GM12878 (cell line): ENCODE data around the gene MICA.

Experiments
- BHLHE40 ChIP-seq, 2 experiments: fragments of 450-650 bp in 1 of 2; IDR thresholded peaks; 2 replicates each; pipeline ENCODE4 v1.6.1; 2011 to 2017; ENCODE audit warnings: low read depth in 2 of 2, borderline replicate concordance in 1 of 2, improper control_type of control experiment in 1 of 2, low read length in 1 of 2, mild to moderate bottlenecking in 1 of 2
- CTCF ChIP-seq, 3 experiments: IDR thresholded peaks in 2 of 3; conservative IDR thresholded peaks in 1 of 3; 2 replicates each; pipeline ENCODE4 v1.5.1; 2011; ENCODE audit warnings: low read depth in 3 of 3, low read length in 3 of 3, mild to moderate bottlenecking in 3 of 3, control low read depth in 2 of 3, moderate library complexity in 2 of 3, inconsistent platforms in 1 of 3, mixed read lengths in 1 of 3; ENCODE audit not compliant: control insufficient read depth in 2 of 3, insufficient read depth in 1 of 3; ENCODE audit errors: extremely low read depth in 1 of 3
- EP300 ChIP-seq, 2 experiments: fragments of 150-350 bp in 1 of 2; IDR thresholded peaks; 2 replicates each; pipeline ENCODE4 v1.6.1; 2011 to 2012; ENCODE audit warnings: low read depth in 2 of 2, low read length in 2 of 2, borderline replicate concordance in 1 of 2, improper control_type of control experiment in 1 of 2, inconsistent platforms in 1 of 2; ENCODE audit not compliant: control insufficient read depth in 1 of 2
- EZH2 ChIP-seq: IDR thresholded peaks from 2 replicates; pipeline ENCODE4 v1.6.1; 2012; ENCODE audit warnings: low read depth, mild to moderate bottlenecking, control low read depth, inconsistent platforms, low read length, borderline replicate concordance; ENCODE audit not compliant: control insufficient read depth
- FOXK2 ChIP-seq: fragments of 450-650 bp; IDR thresholded peaks from 2 replicates; pipeline ENCODE4 v1.6.1; 2017; ENCODE audit warnings: mild to moderate bottlenecking, moderate library complexity
- NFYB ChIP-seq: IDR thresholded peaks from 2 replicates; pipeline ENCODE4 v1.6.1; 2011; ENCODE audit warnings: low read depth, mild to moderate bottlenecking, low read length, improper control_type of control experiment, moderate library complexity; ENCODE audit not compliant: insufficient read depth
- POLR2AphosphoS5 ChIP-seq: IDR thresholded peaks from 2 replicates; pipeline ENCODE4 v1.6.1; 2011; ENCODE audit warnings: mild to moderate bottlenecking, low read length, inconsistent platforms
- RBBP5 ChIP-seq: fragments of 200-600 bp; sonication (generic); conservative IDR thresholded peaks from 2 replicates; pipeline ENCODE4 v1.6.1; 2016
- SREBF2 ChIP-seq: IDR thresholded peaks from 2 replicates; pipeline ENCODE4 v1.6.1; 2012; ENCODE audit warnings: mild to moderate bottlenecking, low read length
- SUZ12 ChIP-seq: fragments of 200-600 bp; sonication (generic); IDR thresholded peaks from one replicate; pipeline ENCODE4 v1.6.1; 2018; ENCODE audit warnings: antibody characterized with exemption, mild to moderate bottlenecking; ENCODE audit not compliant: unreplicated experiment
- TARDBP ChIP-seq: IDR thresholded peaks from 2 replicates; pipeline ENCODE4 v1.6.1; 2016; ENCODE audit warnings: borderline replicate concordance
- TF ChIP-seq, protein P1 (sequence below): fragments of 150-350 bp; IDR thresholded peaks from 2 replicates; pipeline ENCODE4 v1.6.1; 2014; ENCODE audit warnings: mild to moderate bottlenecking, low read depth, low read length

- TF ChIP-seq NFYB (no peak), SREBF2 (no peak), POLR2AphosphoS5 (no peak), RBBP5 (no peak), EZH2 (no peak), FOXK2 (no peak), CTCF (IDR thresholded peaks at IDR 0.05 in 2 of 3, conservative IDR thresholded peaks at IDR 0.05 in 1 of 3; ENCODE audit: control insufficient read depth in 2 of 3, extremely low read depth in 1 of 3, insufficient read depth in 1 of 3, low read depth in 3 of 3, low read length in 3 of 3) (no peak), TARDBP (no peak), BHLHE40 (IDR thresholded peaks at IDR 0.05; ENCODE audit: borderline replicate concordance in 1 of 2, low read depth in 2 of 2, low read length in 1 of 2) (no peak), SUZ12 (no peak), EP300 (IDR thresholded peaks at IDR 0.05; ENCODE audit: borderline replicate concordance in 1 of 2, control insufficient read depth in 1 of 2, low read depth in 2 of 2, low read length in 2 of 2) (no peak)
- TF ChIP-seq, protein P1, sequence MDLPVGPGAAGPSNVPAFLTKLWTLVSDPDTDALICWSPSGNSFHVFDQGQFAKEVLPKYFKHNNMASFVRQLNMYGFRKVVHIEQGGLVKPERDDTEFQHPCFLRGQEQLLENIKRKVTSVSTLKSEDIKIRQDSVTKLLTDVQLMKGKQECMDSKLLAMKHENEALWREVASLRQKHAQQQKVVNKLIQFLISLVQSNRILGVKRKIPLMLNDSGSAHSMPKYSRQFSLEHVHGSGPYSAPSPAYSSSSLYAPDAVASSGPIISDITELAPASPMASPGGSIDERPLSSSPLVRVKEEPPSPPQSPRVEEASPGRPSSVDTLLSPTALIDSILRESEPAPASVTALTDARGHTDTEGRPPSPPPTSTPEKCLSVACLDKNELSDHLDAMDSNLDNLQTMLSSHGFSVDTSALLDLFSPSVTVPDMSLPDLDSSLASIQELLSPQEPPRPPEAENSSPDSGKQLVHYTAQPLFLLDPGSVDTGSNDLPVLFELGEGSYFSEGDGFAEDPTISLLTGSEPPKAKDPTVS: no peak
These were observed 9.5 kb upstream of the MICA start for GRCh38 chr6:31393932-31394331.
